IMR-90 (cell line): Measurements from ENCODE around the gene PDK1. TPM values are rescaled to one million over a fixed set of nuclear protein-coding genes. Genes with fewer than 3 reads are reported as not detected.

ENCODE experiments used
- ATAC-seq: fragments of 200-7000 bp; cut with Tn5 transposase; 2 replicates; pipeline ENCODE4 v1.9.1; 2020; ENCODE audit warnings: low read depth, mild to moderate bottlenecking, moderate library complexity
- BruUV-seq: library from RNA; stranded (reverse); fragments of 400-500 nt; replicated peaks from 2 replicates; lab custom pipeline; 2021; lab: Mats Ljungman, UMichigan
- CTCF ChIA-PET: fragments of 300-600 bp; formaldehyde crosslinking; extraction: SDS; loops from one replicate; lab custom pipeline; 2021; ENCODE audit warnings: antibody characterized with exemption; lab: Yijun Ruan, JAX
- POLR2A ChIA-PET: fragments of 300-600 bp; sonication (Branson Sonifier 250); formaldehyde crosslinking; loops from one replicate; lab custom pipeline; 2022; ENCODE audit warnings: antibody characterized with exemption; ENCODE audit not compliant: unreplicated experiment; lab: Charles Lee
- DNase-seq: peaks from one replicate; pipeline ENCODE4 v3.0.0; 2013
- H2AFZ ChIP-seq: replicated peaks from 2 replicates; pipeline ENCODE3; 2013; ENCODE audit warnings: low read length, mild to moderate bottlenecking; ENCODE audit not compliant: poor library complexity
- H2AK5ac ChIP-seq: 2 replicates; pipeline ENCODE4 v1.6.1; 2013; ENCODE audit warnings: low read depth, low read length, inconsistent platforms
- H2AK9ac ChIP-seq: replicated peaks from 2 replicates; pipeline ENCODE3; 2013; ENCODE audit warnings: mild to moderate bottlenecking, low read depth, low read length, moderate library complexity; ENCODE audit not compliant: poor library complexity
- H2BK120ac ChIP-seq: 2 replicates; pipeline ENCODE4 v1.6.1; 2013; ENCODE audit warnings: low read depth, low read length, inconsistent platforms
- H2BK15ac ChIP-seq: 3 replicates; pipeline ENCODE4 v1.6.1; 2013; ENCODE audit warnings: low read depth, low read length, inconsistent platforms
- H2BK20ac ChIP-seq: 2 replicates; pipeline ENCODE4 v1.6.1; 2013; ENCODE audit warnings: low read depth, mild to moderate bottlenecking, inconsistent platforms, low read length, moderate library complexity
- H2BK5ac ChIP-seq: 2 replicates; pipeline ENCODE4 v1.6.1; 2013; ENCODE audit warnings: mild to moderate bottlenecking, low read depth, low read length, inconsistent platforms; ENCODE audit not compliant: poor library complexity, severe bottlenecking
- H3K14ac ChIP-seq: replicated peaks from 2 replicates; pipeline ENCODE4 v1.6.1; 2013; ENCODE audit warnings: low read depth, low read length, inconsistent platforms
- H3K18ac ChIP-seq: 2 replicates; pipeline ENCODE4 v1.6.1; 2013; ENCODE audit warnings: low read depth, low read length, control low read depth
- H3K23ac ChIP-seq: 2 replicates; pipeline ENCODE4 v1.6.1; 2013; ENCODE audit warnings: low read depth, low read length, inconsistent platforms
- H3K27ac ChIP-seq: 2 replicates; pipeline ENCODE4 v1.5.1; 2013; ENCODE audit warnings: mild to moderate bottlenecking, control low read depth, low read length; ENCODE audit not compliant: insufficient read depth
- H3K27me3 ChIP-seq: 2 replicates; pipeline ENCODE4 v1.6.1; 2013; ENCODE audit warnings: low read length; ENCODE audit not compliant: control insufficient read depth, insufficient read depth
- H3K36me3 ChIP-seq: 2 replicates; pipeline ENCODE4 v1.6.1; 2013; ENCODE audit warnings: low read length, mixed read lengths; ENCODE audit not compliant: control insufficient read depth, insufficient read depth
- H3K4ac ChIP-seq: 2 replicates; pipeline ENCODE4 v1.6.1; 2013; ENCODE audit warnings: low read depth, low read length, inconsistent platforms
- H3K4me1 ChIP-seq: 2 replicates; pipeline ENCODE4 v1.6.1; 2013; ENCODE audit warnings: low read length, mixed read lengths; ENCODE audit not compliant: control insufficient read depth, insufficient read depth
- H3K4me2 ChIP-seq: 2 replicates; pipeline ENCODE4 v1.6.1; 2013; ENCODE audit warnings: low read depth, mild to moderate bottlenecking, control low read depth, low read length, moderate library complexity
- H3K4me3 ChIP-seq: 2 replicates; pipeline ENCODE4 v1.5.1; 2013; ENCODE audit warnings: low read depth, mild to moderate bottlenecking, control low read depth, low read length, moderate library complexity; ENCODE audit not compliant: insufficient read depth
- H3K56ac ChIP-seq: 2 replicates; pipeline ENCODE4 v1.6.1; 2013; ENCODE audit warnings: low read length, inconsistent platforms; ENCODE audit not compliant: insufficient read depth; ENCODE audit errors: extremely low read depth
- H3K79me1 ChIP-seq, 2 experiments: 2 replicates each; pipeline ENCODE4 v1.6.1; 2013; ENCODE audit warnings: low read length in 2 of 2, inconsistent platforms in 1 of 2, low read depth in 1 of 2
- H3K9ac ChIP-seq: 2 replicates; pipeline ENCODE4 v1.6.1; 2013; ENCODE audit warnings: low read depth, low read length, control low read depth
- H3K9me1 ChIP-seq: 2 replicates; pipeline ENCODE4 v1.6.1; 2013; ENCODE audit warnings: low read length, inconsistent platforms; ENCODE audit not compliant: insufficient read depth
- H3K9me3 ChIP-seq: 2 replicates; pipeline ENCODE4 v1.6.1; 2013; ENCODE audit warnings: low read length; ENCODE audit not compliant: control insufficient read depth, insufficient read depth
- H4K20me1 ChIP-seq: 2 replicates; pipeline ENCODE4 v1.6.1; 2013; ENCODE audit warnings: low read length, inconsistent platforms; ENCODE audit not compliant: insufficient read depth
- H4K5ac ChIP-seq: 2 replicates; pipeline ENCODE4 v1.6.1; 2013; ENCODE audit warnings: mild to moderate bottlenecking, low read depth, low read length, control low read depth
- H4K8ac ChIP-seq, 2 experiments: 2 replicates each; pipeline ENCODE4 v1.6.1; 2013; ENCODE audit warnings: low read depth in 2 of 2, low read length in 2 of 2, control low read depth in 1 of 2, inconsistent platforms in 1 of 2
- H4K91ac ChIP-seq: 2 replicates; pipeline ENCODE4 v1.6.1; 2013; ENCODE audit warnings: low read depth, low read length, inconsistent platforms; ENCODE audit not compliant: insufficient read depth
- BHLHE40 ChIP-seq: fragments of 150-350 bp; IDR thresholded peaks from 2 replicates; pipeline ENCODE4 v1.6.1; 2016; ENCODE audit warnings: mild to moderate bottlenecking, low read depth, low read length
- CEBPB ChIP-seq: IDR thresholded peaks from 2 replicates; pipeline ENCODE4 v1.6.1; 2012; ENCODE audit warnings: low read depth, low read length, improper control_type of control experiment
- CHD1 ChIP-seq: IDR thresholded peaks from 2 replicates; pipeline ENCODE4 v1.6.1; 2012; ENCODE audit warnings: low read depth, low read length, improper control_type of control experiment
- FOS ChIP-seq: fragments of 150-350 bp; IDR thresholded peaks from 2 replicates; pipeline ENCODE4 v1.6.1; 2016; ENCODE audit warnings: low read depth, low read length
- MAFK ChIP-seq: IDR thresholded peaks from 2 replicates; pipeline ENCODE4 v1.6.1; 2012; ENCODE audit warnings: low read depth, low read length, improper control_type of control experiment
- MAZ ChIP-seq: IDR thresholded peaks from 2 replicates; pipeline ENCODE4 v1.6.1; 2012; ENCODE audit warnings: low read depth, mild to moderate bottlenecking, low read length, improper control_type of control experiment, moderate library complexity, borderline replicate concordance
- MXI1 ChIP-seq: IDR thresholded peaks from 2 replicates; pipeline ENCODE4 v1.6.1; 2012; ENCODE audit warnings: low read depth, mild to moderate bottlenecking, low read length, moderate library complexity, borderline replicate concordance
- NFE2L2 ChIP-seq: fragments of 150-350 bp; IDR thresholded peaks from 2 replicates; pipeline ENCODE4 v1.6.1; 2016; ENCODE audit warnings: low read depth, mild to moderate bottlenecking, low read length
- POLR2A ChIP-seq: IDR thresholded peaks from 2 replicates; pipeline ENCODE4 v1.6.1; 2012; ENCODE audit warnings: mild to moderate bottlenecking, low read depth, low read length
- RAD21 ChIP-seq: IDR thresholded peaks from 2 replicates; pipeline ENCODE4 v1.6.1; 2012; ENCODE audit warnings: low read length, improper control_type of control experiment
- RCOR1 ChIP-seq: IDR thresholded peaks from 2 replicates; pipeline ENCODE4 v1.6.1; 2012; ENCODE audit warnings: mild to moderate bottlenecking, low read length, improper control_type of control experiment; ENCODE audit not compliant: insufficient replicate concordance
- RFX5 ChIP-seq: IDR thresholded peaks from 2 replicates; pipeline ENCODE4 v1.8.0; 2012; ENCODE audit warnings: low read depth, mild to moderate bottlenecking, low read length, moderate library complexity
- SMC3 ChIP-seq: fragments of 150-350 bp; IDR thresholded peaks from 2 replicates; pipeline ENCODE4 v1.6.1; 2016; ENCODE audit warnings: low read depth, mild to moderate bottlenecking, antibody characterized with exemption, low read length, moderate library complexity
- WGBS, 2 experiments: methylation state at CpG; one replicate each; pipeline versions ENCODE4 v1.1.5 to v1.1.7; 2013; ENCODE audit warnings: missing lambda C conversion rate in 2 of 2; ENCODE audit not compliant: insufficient read length in 1 of 2; ENCODE audit errors: extremely low coverage in 2 of 2; 5-methylcytosine and 5-hydroxymethylcytosine counted together
- dilution Hi-C: fragments of 300-500 bp; cut with HindIII; formaldehyde crosslinking; loops from one replicate; pipeline ENCODE4 v1.14.3; 2018; ENCODE audit warnings: low sequenced_read_pairs; ENCODE audit not compliant: unreplicated experiment
- in situ Hi-C: fragments of 300-500 bp; cut with MboI; formaldehyde crosslinking; loops from 3 replicates; pipeline ENCODE4 v1.14.3; 2019; ENCODE audit warnings: low sequenced_read_pairs, inconsistent platforms, mixed read lengths
- intact Hi-C: fragments of 100-400 bp; cut with micrococcal nuclease; formaldehyde crosslinking; loops from 2 replicates; pipeline ENCODE4 v1.10.0; 2022
- polyA plus RNA-seq, 3 experiments: library from polyadenylated mRNA; depleted of rRNA; stranded (reverse); fragments of >200 nt; gene quantifications; 2 replicates each; pipeline ENCODE4 v1.2.3, GENCODE V29; 2012; ENCODE audit warnings: low replicate concordance in 1 of 3
- total RNA-seq: library from RNA; depleted of rRNA; stranded (reverse); fragments of >200 nt; gene quantifications from 2 replicates; pipeline ENCODE4 v1.2.3, GENCODE V29; 2012
- TF ChIP-seq, protein P1 (sequence below): conservative IDR thresholded peaks from 2 replicates; pipeline ENCODE4 v1.5.1; 2012; ENCODE audit warnings: mild to moderate bottlenecking, low read depth, low read length, improper control_type of control experiment
- TF ChIP-seq, protein P2 (sequence below): fragments of 150-350 bp; IDR thresholded peaks from 2 replicates; pipeline ENCODE4 v1.6.1; 2017; ENCODE audit warnings: mild to moderate bottlenecking, antibody characterized with exemption, low read length, low read depth
- TF ChIP-seq, protein P3 (sequence below): fragments of 150-350 bp; IDR thresholded peaks from 2 replicates; pipeline ENCODE4 v1.6.1; 2016; ENCODE audit warnings: low read depth, mild to moderate bottlenecking, low read length, moderate library complexity, borderline replicate concordance

PDK1 gene
- total and polyA plus RNA-seq, 2 of the 4 experiments (the other 2 are of a cell fraction): 38.1 to 85.9 TPM

DNA sequence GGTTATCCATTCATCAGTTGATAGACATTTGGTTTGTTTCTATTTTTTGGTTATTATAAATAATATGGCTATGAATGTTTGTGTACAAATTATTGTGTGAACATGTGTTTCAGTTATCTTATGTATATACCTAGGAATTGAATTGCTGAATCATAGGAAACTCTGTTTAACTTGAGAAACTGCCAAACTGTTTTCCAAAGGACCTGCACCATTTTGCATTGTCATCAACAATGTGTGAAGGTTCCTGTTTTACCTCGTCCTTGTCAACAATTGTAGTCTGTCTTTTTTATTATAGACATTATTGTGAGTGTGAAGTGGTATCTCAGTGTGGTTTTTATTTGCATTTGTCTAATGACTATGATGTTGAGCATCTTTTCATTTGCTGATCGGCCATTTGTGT, 17.1 kb downstream of the PDK1 start:
- ATAC-seq (no peak), DNase-seq (no peak)
- peaks cover 3% of the 10 kb centered on the region; the same call in 1 of the 2 replicates for H4K20me1 ChIP-seq
- intact Hi-C loops (no loop called here), in situ Hi-C loops (no loop called here), dilution Hi-C loops (no loop called here)
- no peaks in the 10 kb centered on the region for H3K27me3 ChIP-seq
- H2BK120ac ChIP-seq: no peak overlapping the region
- H3K4me3 ChIP-seq: no peak overlapping the region
- H2BK20ac ChIP-seq: no peak overlapping the region
- H3K4me2 ChIP-seq: no peak overlapping the region
- H2BK5ac ChIP-seq: no peak overlapping the region
- H3K9me3 ChIP-seq: peaks cover 9% of the 10 kb centered on the region
- no peak overlapping the region for H4K91ac ChIP-seq
- no peak overlapping the region for H3K27ac ChIP-seq
- H2AK9ac ChIP-seq: no peak overlapping the region
- no peak overlapping the region for H3K4ac ChIP-seq
- H2AFZ ChIP-seq: no peak overlapping the region
- WGBS, 2 experiments: no CpG with 5 or more reads among the region's 2 CpGs
- no peak overlapping the region for H2AK5ac ChIP-seq
- no peak overlapping the region for H3K9ac ChIP-seq
- no peak overlapping the region for H3K23ac ChIP-seq
- no peak overlapping the region for H4K8ac ChIP-seq
- peaks cover 32% of the 10 kb centered on the region for H3K36me3 ChIP-seq
- no peak overlapping the region for H2BK15ac ChIP-seq
- peaks cover 4% of the 10 kb centered on the region; the same call in 1 of the 2 replicates for H3K9me1 ChIP-seq
- no peak overlapping the region for H3K14ac ChIP-seq
- ChIA-PET POLR2A (no interaction called here), CTCF (no interaction called here)
- no peak overlapping the region for H3K18ac ChIP-seq
- H3K56ac ChIP-seq: no peak overlapping the region
- no TSS peak for BruUV-seq
- H4K5ac ChIP-seq: no peak overlapping the region
- TF ChIP-seq FOS (no peak), CEBPB (no peak), MAZ (no peak), MXI1 (no peak), RAD21 (no peak), POLR2A (no peak), BHLHE40 (no peak), RFX5 (no peak), RCOR1 (no peak), NFE2L2 (no peak), CHD1 (no peak), SMC3 (no peak), MAFK (no peak; the same call in 1 of the 2 replicates)
- TF ChIP-seq, protein P1, sequence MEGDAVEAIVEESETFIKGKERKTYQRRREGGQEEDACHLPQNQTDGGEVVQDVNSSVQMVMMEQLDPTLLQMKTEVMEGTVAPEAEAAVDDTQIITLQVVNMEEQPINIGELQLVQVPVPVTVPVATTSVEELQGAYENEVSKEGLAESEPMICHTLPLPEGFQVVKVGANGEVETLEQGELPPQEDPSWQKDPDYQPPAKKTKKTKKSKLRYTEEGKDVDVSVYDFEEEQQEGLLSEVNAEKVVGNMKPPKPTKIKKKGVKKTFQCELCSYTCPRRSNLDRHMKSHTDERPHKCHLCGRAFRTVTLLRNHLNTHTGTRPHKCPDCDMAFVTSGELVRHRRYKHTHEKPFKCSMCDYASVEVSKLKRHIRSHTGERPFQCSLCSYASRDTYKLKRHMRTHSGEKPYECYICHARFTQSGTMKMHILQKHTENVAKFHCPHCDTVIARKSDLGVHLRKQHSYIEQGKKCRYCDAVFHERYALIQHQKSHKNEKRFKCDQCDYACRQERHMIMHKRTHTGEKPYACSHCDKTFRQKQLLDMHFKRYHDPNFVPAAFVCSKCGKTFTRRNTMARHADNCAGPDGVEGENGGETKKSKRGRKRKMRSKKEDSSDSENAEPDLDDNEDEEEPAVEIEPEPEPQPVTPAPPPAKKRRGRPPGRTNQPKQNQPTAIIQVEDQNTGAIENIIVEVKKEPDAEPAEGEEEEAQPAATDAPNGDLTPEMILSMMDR: no peak
- TF ChIP-seq, protein P2, sequence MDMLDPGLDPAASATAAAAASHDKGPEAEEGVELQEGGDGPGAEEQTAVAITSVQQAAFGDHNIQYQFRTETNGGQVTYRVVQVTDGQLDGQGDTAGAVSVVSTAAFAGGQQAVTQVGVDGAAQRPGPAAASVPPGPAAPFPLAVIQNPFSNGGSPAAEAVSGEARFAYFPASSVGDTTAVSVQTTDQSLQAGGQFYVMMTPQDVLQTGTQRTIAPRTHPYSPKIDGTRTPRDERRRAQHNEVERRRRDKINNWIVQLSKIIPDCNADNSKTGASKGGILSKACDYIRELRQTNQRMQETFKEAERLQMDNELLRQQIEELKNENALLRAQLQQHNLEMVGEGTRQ: no peak
- TF ChIP-seq, protein P3, sequence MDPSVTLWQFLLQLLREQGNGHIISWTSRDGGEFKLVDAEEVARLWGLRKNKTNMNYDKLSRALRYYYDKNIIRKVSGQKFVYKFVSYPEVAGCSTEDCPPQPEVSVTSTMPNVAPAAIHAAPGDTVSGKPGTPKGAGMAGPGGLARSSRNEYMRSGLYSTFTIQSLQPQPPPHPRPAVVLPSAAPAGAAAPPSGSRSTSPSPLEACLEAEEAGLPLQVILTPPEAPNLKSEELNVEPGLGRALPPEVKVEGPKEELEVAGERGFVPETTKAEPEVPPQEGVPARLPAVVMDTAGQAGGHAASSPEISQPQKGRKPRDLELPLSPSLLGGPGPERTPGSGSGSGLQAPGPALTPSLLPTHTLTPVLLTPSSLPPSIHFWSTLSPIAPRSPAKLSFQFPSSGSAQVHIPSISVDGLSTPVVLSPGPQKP: no peak
- H3K79me1 ChIP-seq: peaks cover 7 to 24% of the 10 kb centered on the region in 2 experiments
- no peaks in the 10 kb centered on the region for H3K4me1 ChIP-seq
